HG02852 (cell line): ENCODE data around the gene SP110.

Experiments
- ATAC-seq: cut with Tn5 transposase; IDR thresholded peaks from one replicate; pipeline ENCODE4 v1.9.1; 2021; ENCODE audit warnings: mild to moderate bottlenecking, moderate library complexity; ENCODE audit not compliant: unreplicated experiment

The SP110 gene

DNA sequence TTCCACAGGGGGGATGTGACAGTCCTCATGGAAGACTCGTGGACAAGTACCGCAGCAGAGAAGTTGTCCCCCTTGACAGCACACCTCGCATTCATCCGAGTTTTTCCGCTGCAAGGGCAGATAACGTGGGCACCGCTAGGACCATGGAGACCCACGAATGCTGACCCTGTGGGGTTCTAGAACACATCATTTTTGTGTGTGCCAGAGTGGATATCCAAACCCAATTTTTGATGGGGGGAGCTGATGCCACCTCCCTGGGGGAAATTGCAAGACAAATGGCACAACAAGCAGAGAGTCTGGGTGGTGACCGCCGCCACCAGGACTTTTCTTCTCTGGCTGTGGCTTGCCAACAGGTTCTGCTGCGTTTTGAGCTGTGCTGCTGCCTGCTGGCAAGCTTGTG is 46.9 kb downstream of the SP110 start:
- ATAC-seq = no peak

DNA sequence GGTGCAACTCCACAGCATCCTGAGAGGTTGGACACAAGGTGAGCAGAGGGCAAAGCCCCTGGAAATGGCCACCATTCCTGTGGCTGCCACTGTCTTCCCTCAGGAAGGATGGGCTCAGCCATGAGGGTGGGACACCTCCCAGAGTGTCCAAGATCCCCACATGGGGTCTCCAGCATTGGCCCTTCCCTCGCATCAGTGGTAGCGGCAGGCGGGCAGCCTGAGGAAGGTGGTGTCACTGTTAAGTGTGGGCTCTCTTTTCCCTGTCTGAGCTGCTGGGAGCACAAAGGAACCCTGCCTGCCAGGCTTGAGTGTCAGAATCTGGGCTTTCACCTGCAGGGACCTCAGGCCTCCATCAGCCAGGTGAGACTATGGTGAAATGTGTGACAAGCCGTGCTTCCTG is 47.6 kb downstream of the SP110 start:
- no peak for ATAC-seq

DNA sequence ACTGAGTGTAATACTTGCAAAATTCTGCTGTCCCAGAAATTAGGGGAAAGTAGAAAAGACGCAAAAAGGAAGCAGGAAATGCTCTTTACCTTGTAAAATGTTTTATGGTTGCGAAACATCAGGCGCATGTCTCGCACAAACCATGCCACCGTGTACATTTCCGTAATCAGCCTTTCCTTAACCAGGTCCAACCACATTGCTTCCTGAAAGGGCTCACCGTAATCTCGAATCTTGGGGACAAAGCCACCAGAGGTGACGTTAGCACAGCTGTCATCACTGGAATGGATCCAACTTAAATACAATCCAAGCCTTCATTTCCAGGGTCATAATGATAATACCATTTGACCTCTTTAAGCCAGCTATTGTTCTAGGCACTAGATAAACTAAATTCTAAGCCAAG is 49.3 kb downstream of the SP110 start:
- ATAC-seq = no peak

DNA sequence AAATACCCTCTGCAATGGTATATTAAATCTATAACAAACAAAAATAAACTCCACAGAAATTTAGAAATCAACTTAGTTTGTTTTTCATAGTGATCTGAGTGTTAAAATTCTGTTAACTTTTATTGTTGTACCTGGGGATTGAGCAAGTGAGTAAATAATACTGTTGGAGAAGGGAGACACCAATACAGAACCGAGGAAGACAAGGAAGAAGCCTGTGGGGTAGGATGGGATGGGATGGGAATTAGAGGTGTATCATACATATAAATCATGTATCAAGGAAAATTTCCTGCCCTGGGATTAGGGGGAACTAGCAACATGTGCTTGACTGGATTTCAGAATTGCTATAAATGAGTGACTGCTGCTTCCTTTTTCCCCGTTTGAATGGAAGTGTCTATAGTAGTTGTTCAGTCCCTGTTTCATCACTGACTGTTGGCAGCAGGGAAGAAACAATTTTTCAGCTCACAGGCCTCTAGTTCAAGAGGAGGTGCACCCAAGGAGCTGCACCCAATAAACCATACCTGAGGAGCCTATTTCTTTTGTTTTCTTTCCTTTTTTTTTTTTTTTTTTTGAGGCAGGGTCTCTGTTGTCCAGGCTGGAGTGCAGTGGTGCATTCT is 53.1 kb downstream of the SP110 start:
- no peak for ATAC-seq

DNA sequence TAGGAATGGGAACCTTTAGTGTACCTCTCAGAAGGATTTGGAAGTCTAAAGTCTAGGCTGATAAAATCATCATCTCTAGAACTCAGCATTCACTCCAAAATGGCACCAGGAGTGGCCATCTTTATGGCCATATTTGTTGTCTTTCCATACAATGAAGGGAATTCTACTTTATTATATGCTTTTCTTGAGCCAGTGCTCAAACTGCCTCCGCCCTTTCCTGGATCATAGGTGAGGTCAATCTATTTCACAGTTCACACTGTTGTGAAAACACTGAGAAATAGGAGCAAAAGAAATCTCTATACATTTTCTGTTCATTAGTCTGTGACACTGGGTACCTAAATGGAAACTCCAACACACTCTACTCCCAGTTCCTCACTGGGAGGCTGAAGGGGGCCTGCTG is 55.6 kb downstream of the SP110 start:
- no peak for ATAC-seq

DNA sequence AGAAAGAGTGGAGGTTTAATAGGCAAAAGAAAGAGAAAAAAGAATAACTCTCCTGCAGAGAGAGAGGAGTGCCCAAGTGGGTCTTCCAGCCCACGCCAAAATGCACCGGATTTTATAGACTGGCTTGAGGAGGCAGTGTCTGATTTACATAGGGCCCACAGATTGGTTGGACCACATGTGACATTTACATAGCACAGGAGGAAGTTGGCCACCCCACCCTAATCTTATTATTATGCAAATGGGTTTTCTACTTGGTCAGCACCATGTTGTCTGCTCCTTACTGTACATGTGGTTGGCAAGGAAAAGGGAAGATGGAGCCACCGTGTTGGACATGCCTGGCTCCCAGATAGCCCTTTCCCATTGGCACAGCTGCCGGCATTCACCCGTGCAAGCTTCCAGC is 56.8 kb downstream of the SP110 start:
- no peak for ATAC-seq

DNA sequence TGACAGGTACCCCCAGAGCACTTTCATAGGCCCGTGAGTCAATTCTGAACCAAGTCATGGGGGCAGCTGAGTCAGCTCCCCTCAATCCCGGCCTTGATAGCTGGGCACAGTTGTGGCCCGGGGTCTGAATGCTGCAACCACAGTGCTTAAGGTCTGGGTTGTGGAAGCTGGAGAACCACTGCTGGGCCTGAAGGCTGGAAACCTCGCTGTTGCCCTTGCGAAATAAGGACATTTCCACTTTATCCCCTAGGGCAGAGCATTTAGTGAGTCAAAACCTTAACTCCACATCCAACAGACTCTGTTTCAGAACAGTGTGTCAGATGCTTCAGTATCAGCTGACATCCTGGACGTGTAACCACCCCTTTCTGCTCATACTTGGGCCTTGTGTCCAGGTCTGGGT is 58.6 kb downstream of the SP110 start:
- no peak for ATAC-seq

DNA sequence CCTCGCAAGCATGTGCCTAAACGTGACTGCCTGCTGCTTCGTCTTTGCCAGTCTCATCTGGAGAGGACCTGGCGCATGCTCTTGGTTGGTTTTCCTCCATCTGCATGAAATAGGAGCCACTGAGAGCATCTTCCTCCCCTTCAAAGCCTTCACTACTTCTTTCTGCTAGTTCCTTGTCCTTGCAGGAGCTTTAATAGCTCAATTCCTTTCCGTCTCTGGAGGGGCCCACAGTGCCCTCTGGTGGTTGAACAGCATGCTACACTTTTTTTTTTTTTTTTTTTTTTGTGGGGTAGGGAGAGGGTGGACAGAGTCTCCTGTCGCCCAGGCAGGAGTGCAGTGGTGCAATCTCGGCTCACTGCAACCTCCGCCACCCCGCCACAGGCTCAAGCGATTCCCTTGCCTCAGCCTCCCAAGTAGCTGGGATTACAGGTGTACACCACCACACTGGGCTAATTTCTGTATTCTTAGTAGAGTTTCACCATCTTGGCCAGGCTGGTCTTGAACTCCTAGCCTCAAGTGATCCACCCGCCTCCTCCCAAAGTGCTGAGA is 59.6 kb downstream of the SP110 start:
- ATAC-seq = no peak

DNA sequence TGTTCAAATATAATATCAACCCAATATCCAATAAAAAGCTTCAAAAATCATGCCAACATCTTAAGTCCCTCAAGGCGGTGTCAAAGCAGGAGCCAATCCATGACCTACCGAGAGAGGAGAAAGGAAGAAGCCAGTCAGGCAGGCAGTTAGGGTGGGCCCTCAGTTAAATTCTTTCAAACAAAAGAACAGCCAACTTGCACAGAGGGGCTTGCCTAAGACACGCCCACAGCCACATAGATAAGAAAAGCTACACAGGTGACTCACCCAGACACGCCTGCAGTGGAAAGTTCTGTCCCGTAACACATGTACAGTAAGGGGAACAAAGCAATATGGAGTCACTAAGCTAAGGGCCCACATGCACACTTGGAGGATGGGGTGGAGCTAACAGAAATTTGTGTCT is 61.3 kb downstream of the SP110 start:
- no peak for ATAC-seq

DNA sequence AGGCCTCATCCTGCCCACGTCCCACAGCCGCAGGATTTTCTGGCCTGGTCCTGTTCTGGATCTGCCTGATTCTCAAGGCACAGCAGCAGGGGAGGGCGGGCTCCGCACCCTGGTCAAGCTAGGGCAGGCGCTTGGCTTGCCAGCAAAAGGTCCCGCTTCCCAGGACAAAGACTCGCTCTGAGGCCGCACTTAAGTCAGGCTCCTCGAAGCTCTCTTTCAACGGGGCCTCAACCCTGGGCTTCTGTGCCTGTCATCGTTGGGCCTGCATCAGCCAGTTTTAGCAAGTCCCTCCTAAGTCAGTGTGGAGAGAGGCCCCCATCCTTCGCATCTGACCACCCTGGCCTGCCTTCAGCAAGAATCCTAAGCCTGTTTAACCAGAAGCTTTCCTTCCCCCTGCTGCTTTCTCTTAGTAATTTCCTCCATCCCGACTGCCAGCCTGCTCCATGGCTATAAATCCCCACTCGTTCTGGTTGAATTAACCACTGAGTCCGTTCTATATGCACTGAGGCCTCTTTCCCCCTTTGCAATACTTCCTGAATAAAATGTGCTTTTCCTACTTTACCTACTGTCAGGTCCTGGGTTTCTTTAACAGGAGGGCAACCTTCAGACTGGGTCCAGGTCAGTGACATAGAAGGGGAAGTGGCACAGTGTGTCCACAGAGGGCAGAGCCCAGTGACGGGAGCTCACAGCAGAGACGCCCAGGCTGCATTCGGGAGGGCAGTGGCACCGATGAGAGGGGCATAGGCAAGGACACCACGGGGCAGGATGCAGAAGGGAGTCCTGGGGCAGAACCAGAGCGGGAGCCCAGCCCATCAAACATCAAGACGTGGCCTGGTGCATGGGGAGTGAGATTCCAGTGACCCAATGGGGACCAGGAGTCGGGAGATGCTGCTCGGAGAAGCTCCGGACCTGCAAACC is 62.7 kb downstream of the SP110 start:
- no peak for ATAC-seq

DNA sequence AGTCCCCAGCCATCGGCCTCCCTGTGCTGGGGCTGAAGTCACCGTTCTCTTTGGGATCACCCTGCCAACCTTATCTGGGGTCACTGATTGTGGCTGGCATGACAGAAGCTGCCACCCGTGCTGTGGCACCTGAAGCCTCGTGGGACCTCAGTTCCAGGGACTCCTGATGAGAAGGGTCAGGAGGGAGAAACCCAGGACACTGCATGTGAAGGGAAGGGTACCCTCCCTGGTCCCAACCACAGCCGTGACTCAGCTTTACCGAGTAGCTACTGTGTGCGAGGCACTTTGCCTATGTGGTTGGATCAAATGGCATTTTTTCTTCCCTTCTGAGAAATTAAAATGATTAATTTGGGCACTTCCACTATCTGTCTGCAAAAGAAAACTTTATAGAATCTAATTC is 64.4 kb downstream of the SP110 start:
- ATAC-seq = no peak

DNA sequence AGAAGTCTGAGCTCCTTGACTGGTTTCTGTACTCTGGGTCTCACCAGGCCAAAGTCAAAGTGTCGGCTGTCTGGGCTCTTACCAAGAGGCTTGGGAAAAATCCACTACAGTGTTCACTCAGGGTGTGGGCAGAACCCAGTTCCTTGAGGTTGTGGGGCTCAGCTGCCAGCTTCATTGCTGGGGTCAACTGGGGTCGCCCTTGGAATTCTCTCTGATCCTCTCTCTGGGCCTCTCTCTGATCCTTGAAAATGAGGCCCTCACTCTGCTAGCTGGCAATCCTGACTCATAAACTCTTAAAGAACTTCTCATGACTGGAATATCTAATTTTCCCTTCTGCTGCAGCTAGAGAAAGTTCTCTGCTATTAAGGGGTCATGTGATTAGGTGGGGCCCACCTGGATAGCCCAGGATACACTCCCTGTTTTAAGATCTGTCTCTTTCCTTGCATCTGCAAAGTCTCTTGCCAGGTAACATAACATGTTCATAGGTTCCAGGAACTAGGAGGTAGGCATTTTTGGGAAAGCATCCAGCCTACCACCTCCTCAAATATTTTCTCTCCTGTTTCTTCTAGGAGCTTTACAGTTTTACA is 66.3 kb downstream of the SP110 start:
- ATAC-seq = no peak

DNA sequence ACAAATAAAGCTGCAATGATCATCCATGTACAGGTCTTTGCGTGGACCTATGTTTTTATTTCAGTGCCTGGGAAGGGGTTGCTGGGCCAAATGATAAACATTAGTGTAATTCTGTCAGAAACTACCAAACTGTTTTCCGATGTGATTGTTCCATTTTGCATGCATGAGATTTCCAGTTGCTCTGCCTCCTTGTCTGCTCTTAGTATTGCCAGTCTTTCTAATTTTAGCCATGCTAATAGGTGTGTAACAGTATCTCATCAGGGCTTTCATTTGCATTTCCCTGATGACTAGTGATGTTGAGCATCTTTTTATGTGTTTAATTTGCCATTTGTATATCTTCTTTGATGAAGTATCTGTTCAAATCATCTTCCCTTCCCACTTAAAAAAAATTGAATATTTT is 67.5 kb downstream of the SP110 start:
- ATAC-seq = no peak

DNA sequence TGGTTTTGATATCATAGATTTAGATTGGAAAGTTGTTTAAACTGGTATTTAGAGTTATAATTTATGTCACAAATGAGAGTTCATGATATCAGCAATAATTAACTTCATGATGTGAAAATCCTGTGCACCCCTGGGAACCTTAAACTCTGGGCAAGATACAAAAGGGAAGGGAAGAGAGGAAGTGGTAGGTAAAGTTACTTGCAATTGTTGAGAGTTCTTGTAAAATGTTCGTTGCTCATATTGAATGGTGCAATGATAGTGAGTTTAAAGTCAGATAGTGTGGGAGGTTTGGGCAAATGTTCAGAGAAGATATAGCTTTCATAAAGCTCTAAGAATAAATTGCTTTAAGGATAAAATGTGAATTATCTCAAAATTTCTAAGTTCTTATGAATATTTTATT is 75.4 kb downstream of the SP110 start:
- no peak for ATAC-seq

DNA sequence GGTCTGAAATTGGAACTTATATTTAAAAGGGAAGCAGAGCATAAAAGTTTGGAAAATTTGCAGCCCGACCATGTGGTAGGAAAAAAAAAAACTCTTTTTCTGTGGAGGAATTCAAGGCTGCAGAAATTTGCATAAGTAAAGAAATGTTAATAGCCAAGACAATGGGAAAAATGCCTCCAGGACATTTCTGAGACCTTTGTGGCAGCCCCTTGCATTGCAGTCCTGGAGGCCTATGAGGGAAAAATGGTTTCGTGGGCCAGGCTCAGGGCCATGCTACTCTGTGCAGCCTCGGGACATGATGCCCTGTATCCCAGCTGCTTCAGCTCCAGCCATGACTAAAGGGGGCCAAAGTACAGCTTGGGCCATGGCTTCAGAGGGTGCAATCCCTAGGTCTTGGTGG is 79.1 kb downstream of the SP110 start:
- no peak for ATAC-seq

DNA sequence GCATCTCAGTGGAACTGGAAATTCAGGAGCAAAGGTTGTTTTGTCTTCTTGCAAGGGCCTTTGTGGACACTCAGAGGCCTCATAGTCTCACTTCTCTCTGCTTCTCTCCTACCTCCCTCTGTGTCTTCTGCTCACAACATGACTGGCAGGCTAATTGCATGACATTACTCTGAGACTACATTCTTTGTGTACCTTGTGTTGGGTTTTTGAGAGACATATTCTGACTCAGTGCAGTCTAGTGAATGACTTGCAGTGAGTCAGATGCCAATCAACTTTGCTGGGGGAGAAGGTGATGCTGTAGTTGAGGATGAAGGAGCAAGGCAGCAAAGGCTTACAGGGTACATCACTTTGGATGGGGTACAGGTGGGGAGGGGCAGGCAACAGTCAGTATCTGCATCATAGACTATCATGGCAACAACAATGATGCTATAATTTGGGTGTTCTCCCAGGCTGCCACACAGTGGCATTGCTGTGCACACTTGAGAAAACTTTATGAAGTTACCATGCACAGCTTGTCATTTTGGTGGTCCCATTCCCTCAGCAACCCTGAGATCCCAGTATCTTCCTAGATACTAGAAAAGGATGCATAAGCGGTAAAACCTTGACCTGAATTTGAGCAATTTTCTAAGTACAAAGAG is 81.8 kb downstream of the SP110 start:
- ATAC-seq = no peak

DNA sequence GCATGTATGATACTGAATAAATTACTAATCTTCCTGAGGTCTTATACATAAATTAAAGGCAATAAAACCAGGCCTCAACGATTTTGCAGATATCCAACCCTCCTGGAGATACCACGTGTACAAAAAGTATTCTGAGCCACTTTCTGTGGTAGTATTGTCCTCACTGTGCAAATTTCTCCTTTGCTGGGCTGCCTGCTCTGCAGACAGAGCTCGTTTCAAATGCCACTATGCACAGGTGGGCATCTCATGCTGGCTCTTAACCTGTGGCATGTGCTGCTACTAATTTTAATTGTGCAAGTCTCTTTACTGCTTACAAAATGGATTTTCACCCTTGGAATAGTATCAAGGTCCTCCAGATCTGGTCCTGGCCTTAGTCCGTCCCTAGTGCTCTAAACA is 84.7 kb downstream of the SP110 start:
- ATAC-seq = no peak

DNA sequence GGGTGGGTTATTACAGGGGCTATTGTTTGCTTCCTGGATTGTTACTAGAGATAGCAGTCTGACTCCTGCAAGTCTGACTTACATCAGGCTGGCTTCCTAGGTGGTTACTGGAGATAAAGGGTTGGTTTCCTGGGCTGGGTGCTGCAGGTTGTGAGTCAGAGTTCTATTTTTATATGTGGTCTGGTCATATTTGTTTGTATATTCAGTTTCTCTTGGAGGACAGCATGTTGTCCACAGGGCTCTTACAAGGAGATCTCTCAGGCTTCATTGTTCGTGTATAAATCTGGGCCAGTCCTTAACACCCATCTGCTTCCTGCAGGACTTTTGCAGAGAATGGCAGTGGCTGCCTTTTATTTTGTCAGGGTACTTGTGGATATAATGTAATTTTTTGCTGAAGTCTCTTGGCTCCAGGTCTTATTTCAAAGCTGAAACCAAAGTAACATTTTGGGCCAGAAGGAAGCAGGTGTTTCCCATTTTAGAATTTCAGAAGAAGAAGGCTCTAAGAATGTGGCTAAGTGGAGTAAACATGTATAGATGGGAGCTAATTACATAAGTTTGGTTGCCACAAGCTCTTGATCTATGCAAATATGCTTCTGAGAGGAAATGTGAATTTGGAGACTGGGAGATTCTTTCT is 85.2 kb downstream of the SP110 start:
- no peak for ATAC-seq

DNA sequence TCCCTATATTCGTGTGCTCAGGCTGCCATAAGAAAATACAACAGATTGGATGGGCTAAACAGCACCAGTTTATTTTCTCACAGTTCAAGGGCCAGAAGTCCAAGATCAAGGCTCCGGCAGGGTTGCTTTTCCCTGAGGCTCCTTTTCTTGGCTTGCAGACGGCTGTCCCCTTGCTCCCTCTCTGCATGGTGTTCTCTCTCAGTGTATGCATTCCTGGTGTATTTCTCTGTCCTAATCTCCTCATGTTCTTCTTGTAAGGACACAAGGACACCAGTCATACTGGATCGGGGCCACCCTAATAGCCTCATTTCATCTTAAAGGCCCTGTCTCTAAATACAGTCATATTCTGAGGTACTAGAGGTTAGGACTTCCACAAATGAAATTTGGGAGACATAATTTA is 88.4 kb downstream of the SP110 start:
- ATAC-seq = no peak

DNA sequence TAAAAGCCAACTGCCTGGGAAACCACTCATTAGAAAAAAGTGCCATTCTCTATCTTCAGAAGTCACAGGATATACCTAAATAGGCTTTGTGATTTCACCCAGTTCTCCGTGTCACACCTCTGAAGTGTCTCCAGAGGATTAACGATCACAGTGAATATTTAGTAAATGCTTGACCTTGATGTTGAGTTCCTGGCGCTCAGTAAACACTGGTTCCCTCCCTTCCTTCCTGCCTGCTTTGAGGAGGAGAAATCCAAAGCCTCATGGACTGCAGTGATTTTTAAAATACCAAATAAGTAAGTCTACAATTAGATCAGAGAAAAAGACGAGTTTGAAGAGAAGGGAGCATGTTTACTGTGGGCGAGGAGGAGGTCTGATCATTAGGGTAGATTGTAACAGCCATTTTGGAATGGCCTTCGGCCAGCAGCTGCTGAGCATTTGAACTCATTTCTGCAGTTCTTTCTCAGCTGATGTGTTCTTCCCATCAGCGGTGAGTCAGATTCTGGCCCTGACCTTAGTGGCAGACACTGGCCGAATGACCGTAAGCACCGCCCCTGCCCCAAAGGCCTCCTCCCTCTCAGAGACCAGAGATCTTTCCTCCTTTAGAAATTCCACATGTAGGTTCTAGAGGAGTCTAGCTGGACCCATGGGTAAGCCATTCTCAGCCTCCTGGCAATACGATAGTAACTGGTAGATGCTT is 89.0 kb downstream of the SP110 start:
- no peak for ATAC-seq
